IPS-NIHi11 (cell line): Measurements from ENCODE around the gene NOTCH4.
A peak's percentile ranks its signal among the peaks of the same experiment; 100 is the strongest.

Source experiments
- DNase-seq: peaks from one replicate; pipeline ENCODE4 v3.0.0; 2012; ENCODE audit warnings: mixed read lengths, low spot score

The NOTCH4 gene

GRCh38 chr6:32163559-32164258 lies 60.2 kb downstream of the NOTCH4 start:
- DNase-seq = no peak

DNA sequence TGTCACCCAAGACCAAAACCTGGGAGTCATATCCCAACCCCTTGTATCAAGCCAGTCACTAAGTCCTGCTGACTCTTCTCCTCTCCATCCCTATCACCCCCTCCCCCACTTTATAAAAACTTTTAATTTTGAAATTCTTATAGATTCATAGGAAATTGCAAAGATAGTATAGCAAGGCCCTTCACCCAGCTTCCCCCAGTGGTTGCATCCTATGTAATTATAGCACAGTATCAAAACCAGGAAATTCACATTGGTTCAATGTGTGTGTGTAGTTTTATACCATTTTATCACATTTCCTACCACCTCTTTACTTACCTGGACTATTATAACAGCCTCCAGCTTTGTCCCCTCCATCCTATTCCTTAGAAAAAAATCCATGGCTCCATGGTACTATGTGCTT lies 65.8 kb downstream of the NOTCH4 start:
- DNase-seq = no peak

- no peak for DNase-seq
These were observed 67.0 kb downstream of the NOTCH4 start for GRCh38 chr6:32156891-32157290.

GRCh38 chr6:32154514-32155161 lies 69.2 kb downstream of the NOTCH4 start:
- peak; percentile 76 for DNase-seq

GRCh38 chr6:32153564-32154513 lies 70.0 kb downstream of the NOTCH4 start, which contains the start of gene PPT2:
PPT2 (plus strand) TSS chr6:32154141; CDS start chr6:32154595, 454 bp downstream.
- peak; percentile 90 for DNase-seq

DNA sequence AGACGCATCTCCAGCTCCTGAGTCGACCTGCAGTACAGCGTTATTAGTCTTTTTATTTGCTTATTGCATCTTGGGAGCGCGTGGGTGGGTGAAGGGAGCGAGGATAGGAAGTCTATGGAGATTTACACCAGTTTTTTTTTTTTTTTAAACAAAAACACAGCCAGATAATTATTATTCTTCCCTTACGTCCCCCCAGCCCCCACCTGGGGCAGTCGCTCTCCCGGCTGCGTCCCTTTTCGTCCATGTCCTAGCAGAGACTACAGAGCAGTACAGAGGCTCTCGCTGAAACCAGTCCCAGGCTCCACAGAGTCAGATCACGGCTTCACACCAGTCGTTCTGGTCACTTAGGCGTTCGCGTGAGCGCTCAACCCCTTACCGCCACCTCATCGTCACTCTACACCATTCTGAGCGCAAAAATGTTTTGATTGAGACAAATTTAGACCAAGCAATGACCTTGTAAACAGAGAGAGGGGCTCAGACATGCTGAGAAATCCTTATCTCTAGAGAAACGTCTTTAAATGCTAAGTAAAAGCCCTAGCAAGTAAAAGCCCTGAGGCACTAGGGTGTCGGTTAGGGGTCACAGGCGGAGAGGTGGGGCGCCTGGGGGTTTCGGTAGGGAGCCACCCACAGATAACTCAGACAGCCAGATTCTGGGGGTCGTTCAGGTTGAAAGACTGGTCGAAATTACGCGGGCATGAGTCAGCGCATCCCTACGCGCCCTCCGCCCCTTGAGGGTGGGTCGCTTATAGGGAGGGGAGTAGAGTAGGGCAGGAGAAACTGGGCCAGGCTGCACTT lies 70.9 kb downstream of the NOTCH4 start:
- DNase-seq = no peak

DNA sequence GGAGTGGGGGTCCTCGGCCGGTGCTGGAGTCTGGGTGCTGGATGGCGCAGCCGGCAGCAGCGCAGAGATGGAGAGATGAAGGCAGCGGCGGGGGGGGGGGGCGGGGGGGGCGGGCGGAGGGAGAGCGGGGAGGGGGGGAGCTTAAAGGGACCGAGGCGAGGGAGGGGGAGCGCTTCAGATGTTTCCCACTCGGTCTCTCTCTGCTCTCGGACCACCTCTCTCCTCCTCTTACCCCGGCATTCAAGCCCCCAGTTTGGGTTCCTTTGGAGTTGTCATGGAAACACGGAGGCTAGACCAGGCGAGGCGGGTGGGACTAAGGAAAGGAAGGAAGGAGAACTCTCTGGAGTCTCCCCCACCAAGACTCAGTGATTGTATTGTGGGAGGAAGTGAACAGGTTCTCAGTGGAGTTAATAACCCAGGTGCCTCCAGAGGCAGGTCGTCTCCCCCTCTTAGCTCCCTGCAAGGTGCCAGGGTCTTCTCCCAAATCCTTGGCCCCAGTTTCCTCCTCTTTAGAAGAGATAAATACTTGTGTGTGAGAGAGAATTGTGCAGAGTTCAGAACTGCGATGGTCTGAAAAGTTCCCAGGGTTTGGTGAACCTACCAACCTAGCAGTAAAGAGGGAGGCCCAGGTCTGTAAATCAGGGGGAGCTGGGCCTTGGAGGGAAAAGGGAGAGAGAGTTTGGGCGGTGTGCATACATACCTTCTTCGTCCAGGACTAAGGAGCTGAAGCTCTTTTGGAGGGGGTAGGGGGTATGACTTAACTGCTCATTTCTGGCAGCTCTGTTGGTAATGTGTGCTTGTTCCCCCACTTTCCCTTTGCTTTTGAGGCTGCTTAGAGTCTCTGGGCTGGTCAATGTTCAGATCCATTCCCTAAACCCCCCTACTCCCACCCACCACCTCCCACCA lies 71.8 kb downstream of the NOTCH4 start, which contains the start of gene PRRT1:
TSS of gene PRRT1 (minus strand) at position 77 of the 906 bp plus-strand sequence. CDS start 112 bp downstream, outside the sequence.
- no peak for DNase-seq

- DNase-seq = no peak
These were observed 72.5 kb downstream of the NOTCH4 start for GRCh38 chr6:32151181-32151862.

DNA sequence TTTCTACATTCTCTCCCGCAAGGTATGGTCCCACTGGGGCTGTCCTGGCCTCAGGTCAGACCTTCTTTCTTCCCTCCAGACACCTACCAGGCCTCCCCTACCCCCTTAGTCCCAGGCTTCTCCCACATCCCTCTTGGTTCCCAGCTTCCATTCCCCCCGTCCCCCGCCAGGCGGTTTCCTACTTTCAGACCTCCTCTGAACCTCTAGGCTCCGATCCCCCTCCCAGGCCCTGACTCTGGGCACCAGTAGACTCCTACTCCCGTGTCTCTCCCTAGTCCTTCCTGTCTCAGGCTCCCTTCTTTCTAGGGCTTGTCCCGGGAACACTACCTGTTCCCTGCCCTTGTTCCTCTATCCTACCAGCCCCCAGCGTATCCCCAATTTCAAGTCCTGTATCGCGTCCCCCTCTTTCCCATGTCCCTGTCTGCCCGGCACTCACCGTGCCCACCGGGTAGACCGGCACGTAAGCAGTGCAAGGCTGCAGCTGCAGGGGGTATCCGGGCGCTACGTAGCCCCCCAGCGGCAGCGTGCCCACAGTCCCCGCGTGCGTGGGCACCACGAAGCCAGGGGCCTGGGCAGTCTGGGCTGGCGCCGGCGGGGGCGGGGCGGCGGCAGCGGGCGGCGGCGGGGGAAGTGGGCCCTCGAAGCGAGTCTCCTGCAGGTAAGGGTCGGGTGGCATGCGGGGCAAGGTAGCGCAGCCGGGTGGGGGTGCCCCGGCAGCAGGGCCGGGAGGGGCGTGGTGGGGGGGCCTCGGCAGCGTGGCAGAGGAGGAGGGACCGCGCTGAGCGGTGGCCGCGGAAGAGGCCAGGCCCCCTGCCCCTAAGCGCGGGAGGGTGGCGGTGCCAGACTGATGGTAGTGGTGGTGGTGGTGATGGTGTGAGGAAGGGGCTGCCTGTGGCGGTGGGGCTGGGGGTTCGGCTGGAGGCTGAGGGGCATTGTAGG lies 73.7 kb downstream of the NOTCH4 start:
- DNase-seq = no peak

DNA sequence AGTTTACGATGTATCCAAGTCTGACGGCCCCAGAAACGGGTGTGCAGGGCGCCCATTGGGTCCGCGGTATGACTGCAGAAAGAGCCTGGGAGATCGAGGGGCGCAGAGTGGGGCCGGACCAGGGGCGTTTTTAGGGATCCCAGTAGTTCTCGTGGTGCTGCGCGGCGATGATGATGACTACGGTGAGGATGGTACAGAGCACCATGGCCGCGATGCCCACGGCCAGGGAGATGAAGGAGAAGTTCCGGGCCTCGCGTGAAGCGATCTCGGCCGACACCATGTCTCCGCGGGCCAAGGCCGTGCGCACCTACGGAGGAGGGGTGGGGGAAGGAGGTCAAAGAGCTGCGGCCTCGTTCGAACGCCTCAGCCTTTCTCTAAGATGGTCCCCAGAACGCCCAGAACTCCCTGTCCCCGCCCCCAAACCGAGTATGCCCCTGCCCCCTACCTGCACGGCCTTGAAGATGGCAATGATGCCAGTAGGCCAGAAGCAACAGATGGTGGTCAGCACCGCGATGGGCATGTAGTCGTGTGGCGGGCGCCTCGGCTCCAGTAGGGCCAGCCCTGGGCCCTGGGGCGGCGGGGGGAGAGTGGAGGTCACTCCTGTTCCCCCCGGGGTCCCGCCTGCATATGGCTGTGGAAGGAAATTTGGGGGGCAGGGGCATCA lies 74.6 kb downstream of the NOTCH4 start:
- no peak for DNase-seq

DNA sequence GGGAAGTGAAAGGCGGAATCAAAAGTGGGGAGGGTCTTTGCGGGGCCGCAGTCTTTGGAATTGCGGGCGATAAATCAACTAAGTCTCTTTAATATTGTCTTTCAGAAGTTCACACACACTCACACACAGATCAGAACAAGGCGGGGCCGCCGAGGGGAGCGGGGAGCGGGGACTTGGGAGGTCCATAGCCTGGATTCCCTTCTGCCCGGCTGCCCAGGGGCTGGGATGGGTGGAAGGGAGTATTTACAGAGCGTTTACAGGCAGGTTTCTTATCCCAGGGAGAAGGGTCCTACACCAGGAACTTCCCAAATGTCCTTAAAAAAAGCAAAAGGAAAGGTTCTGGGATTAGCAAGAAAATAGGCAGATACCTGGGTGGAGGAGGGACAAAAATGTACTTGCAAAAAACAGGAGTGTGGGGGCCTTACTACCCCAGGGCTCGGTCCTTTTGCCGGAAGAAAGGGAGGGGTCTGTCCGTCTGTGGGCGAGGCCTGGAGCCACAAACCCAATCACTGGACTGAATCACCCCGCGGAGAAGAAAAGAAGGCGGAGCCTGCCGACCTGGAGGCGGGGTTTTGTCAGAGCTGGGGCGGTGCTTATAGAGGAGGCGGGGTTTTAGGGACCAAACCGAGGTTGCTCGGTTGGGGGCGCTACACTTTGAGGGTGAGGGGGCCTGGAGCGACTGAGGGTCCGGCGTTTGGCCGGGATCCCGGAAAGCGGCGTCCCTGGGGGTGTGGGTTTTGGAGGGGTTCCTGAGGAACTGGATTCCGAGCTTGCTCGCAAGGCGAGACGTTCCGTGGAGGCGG lies 75.4 kb downstream of the NOTCH4 start:
- peak; percentile 77 for DNase-seq

DNA sequence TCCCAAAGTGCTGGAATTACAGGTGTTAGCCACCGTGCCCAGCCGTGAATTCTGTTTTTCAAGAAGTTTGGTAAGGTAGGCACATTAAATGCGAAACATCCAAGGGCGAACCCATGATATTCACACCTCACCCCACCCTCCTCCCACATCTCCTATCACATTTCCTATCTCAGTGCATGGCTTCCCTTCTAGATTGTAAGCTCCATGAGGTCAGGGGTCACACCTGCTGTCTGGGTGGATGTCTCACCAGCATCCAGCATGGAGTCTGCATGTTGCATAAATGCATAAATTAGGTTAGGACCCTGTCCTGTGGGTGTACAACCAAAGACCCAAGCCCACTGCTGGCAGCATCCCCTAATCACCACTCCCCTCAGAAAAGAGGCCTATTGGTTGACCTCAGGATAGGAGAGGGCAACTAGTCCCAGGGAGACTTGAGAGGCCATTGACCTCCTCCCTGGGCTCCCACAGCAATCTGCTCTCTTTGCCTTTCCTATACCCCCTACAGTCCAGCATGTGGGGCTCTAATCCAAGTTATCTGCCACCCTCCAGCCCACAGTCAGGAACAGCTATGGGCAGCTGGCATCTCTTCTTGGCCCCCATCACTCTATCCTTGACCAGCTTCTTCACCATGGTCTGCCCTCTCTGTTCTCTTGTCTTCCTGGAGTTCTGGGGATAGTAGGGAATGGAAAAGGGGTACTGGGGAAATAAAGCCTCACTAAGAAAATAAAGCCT lies 76.3 kb downstream of the NOTCH4 start:
- DNase-seq = no peak

DNA sequence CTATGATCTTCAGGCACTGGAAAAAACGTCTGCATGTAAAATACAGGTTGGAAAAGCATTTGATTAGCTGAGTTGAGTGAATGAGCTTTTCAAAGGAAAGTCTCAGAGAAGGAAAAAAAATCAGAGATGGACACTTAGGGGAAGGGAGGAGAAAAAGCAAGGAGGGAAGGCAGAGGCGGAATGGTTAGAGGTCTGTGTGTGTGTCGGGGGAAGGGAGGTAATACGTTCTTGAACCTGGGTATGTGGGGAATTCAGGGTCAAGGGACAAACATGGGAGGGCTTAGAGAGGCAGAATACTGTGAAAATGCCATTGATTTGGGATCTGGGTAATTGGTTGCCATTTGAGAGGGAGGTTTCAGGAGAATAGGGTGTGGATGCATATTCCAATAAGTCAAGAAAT lies 77.2 kb downstream of the NOTCH4 start:
- DNase-seq = no peak

GRCh38 chr6:32146287-32146686 lies 77.6 kb downstream of the NOTCH4 start:
- DNase-seq = no peak
